ENCODE results near the gene TNIP2. TPM values are rescaled to one million over a fixed set of nuclear protein-coding genes. Genes with fewer than 3 reads are reported as not detected.
A peak's percentile ranks its signal among the peaks of the same experiment; 100 is the strongest.

The TNIP2 gene
- total RNA-seq, 1 donor from 2014 or later = 25.4 TPM

DNA sequence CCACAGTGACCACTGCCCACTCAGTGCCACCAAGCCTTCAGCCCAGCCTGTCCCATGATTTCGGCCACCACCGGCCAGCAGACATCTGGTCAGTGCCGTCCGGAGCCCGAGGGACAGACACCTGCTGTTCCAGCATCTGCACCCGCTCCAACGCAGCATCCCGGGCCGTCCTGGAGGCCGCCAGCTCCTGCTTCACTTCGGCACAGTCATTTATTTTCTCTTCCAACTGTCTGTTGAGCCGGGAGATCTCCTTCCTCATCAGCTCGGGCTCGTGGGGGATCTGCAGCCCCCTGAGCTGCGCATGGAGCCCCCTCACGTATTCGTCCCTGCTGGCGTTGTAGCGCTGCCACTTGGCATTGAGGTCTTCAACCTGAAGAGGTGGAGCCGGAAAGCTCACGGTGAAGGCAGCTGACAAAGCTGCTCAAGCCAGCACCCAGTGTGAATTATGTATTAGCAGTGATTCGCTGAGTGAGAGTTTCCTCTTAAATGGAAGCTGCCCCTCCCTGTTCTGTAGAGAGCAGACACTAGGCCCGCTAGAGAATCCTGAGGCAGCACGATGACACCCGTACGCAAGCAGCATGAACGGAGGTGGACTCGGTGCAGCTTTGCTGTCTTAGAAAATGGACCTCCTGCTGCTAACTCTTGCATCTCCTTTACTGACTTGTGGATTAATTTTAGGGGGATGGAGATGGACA is 11.4 kb downstream of the TNIP2 start:
- Mint-ChIP-seq H3K27me3 (ENCODE audit: unreplicated experiment) (peaks cover 10% of the 10 kb centered on the region), H3K4me3 (ENCODE audit: unreplicated experiment) (no peak overlapping the region), H3K9me3 (ENCODE audit: unreplicated experiment) (peaks cover 15% of the 10 kb centered on the region), H3K4me1 (ENCODE audit: low read depth, unreplicated experiment) (peaks cover 28% of the 10 kb centered on the region), H3K36me3 (ENCODE audit: unreplicated experiment) (no peaks in the 10 kb centered on the region), H3K27ac (ENCODE audit: unreplicated experiment) (peak overlapping the region; percentile 71)
- TF ChIP-seq, protein P1, sequence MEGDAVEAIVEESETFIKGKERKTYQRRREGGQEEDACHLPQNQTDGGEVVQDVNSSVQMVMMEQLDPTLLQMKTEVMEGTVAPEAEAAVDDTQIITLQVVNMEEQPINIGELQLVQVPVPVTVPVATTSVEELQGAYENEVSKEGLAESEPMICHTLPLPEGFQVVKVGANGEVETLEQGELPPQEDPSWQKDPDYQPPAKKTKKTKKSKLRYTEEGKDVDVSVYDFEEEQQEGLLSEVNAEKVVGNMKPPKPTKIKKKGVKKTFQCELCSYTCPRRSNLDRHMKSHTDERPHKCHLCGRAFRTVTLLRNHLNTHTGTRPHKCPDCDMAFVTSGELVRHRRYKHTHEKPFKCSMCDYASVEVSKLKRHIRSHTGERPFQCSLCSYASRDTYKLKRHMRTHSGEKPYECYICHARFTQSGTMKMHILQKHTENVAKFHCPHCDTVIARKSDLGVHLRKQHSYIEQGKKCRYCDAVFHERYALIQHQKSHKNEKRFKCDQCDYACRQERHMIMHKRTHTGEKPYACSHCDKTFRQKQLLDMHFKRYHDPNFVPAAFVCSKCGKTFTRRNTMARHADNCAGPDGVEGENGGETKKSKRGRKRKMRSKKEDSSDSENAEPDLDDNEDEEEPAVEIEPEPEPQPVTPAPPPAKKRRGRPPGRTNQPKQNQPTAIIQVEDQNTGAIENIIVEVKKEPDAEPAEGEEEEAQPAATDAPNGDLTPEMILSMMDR (IDR thresholded peaks at IDR 0.05; ENCODE audit: partially characterized antibody, unreplicated experiment) = no peak
- no peak for DNase-seq

DNA sequence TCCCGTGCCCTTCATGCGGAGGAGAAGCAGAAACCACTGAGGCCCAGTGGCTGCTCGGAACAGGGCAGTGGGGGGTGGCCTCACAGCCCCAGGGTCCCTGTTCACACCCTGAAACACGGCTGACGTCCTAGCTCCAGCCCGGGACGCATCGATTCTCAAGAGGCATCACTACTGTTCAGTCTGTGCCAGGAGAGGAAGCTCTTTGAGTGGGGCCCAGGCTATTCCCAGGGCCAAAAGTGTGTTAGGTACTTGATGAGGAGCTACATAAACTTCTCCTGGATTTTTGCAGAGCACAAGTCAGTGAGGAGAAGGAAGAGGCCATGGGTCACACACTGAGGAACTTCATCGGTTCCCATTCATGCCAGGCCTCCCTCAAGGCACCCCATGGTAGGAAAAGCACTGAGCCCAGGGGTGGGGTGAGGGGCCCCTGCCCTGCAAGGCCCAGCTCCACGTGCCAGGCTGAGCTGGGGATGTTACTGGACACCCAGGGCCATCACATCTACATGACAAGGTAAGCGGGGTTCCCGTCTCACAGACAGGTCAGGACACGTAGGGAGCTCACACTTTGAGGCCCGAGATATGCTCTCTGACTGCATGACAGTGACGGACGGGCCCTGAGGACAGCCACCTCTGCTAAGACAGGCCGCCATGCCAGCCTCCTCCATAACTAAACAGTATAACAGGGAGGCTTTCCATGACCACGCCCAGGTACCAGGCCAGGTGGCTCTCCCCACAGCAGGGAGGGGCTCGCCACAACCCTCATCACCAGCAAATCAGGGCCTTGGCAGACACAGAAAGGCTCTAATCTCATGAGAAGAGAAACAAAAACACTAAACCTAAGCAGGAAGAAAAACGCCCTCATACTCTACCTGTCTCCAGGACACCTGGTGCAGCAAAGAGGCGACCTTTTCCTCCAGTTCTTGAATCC is 12.4 kb downstream of the TNIP2 start:
- Mint-ChIP-seq H3K4me3 (ENCODE audit: unreplicated experiment) (no peak overlapping the region), H3K9me3 (ENCODE audit: unreplicated experiment) (peaks cover 15% of the 10 kb centered on the region), H3K4me1 (ENCODE audit: low read depth, unreplicated experiment) (peaks cover 28% of the 10 kb centered on the region), H3K27me3 (ENCODE audit: unreplicated experiment) (peaks cover 10% of the 10 kb centered on the region), H3K27ac (ENCODE audit: unreplicated experiment) (no peak overlapping the region), H3K36me3 (ENCODE audit: unreplicated experiment) (no peaks in the 10 kb centered on the region)
- DNase-seq = no peak
- TF ChIP-seq, protein P1 (IDR thresholded peaks at IDR 0.05; ENCODE audit: partially characterized antibody, unreplicated experiment) = no peak

DNA sequence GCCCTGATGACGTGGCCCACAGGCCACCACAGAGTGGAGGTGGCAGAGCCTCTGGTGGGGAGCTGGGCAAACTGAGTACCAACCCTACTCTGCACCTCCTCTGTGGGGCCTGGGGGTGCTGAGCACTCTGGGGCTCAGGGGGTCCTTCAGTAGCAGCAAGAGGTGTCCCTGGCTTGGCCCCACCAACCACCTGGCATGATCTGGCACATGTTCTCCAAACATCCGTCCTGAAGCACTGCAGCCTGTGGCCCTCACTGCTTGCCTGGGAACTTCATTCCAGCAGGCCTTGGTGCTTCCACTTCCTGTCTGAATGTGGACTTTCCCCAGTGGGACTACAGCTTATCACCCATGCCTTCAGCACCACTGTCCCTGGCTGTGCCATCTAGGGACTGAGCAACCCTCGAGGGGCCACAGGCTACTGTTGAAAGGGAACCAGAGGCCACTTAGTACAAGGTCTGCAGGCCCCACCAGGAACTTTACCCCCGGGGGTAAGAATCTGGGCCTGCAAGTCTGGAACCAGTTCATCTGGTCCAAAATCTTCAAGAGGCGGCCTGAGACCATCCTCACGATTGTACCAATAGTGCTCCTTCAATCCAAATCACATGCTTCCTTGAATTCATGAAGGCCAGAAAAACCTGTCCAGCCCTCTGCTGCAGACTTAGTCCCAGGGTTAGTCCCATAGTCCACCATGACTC is 13.2 kb downstream of the TNIP2 start:
- no peak for DNase-seq
- no peak overlapping the region for H3K27ac Mint-ChIP-seq (ENCODE audit: unreplicated experiment)
- H3K27me3 Mint-ChIP-seq (ENCODE audit: unreplicated experiment) = peaks cover 13% of the 10 kb centered on the region
- no peaks in the 10 kb centered on the region for H3K36me3 Mint-ChIP-seq (ENCODE audit: unreplicated experiment)
- peaks cover 28% of the 10 kb centered on the region for H3K4me1 Mint-ChIP-seq (ENCODE audit: low read depth, unreplicated experiment)
- peaks cover 15% of the 10 kb centered on the region for H3K9me3 Mint-ChIP-seq (ENCODE audit: unreplicated experiment)
- no peak overlapping the region for H3K4me3 Mint-ChIP-seq (ENCODE audit: unreplicated experiment)
- TF ChIP-seq, protein P1 (IDR thresholded peaks at IDR 0.05; ENCODE audit: partially characterized antibody, unreplicated experiment) = no peak

DNA sequence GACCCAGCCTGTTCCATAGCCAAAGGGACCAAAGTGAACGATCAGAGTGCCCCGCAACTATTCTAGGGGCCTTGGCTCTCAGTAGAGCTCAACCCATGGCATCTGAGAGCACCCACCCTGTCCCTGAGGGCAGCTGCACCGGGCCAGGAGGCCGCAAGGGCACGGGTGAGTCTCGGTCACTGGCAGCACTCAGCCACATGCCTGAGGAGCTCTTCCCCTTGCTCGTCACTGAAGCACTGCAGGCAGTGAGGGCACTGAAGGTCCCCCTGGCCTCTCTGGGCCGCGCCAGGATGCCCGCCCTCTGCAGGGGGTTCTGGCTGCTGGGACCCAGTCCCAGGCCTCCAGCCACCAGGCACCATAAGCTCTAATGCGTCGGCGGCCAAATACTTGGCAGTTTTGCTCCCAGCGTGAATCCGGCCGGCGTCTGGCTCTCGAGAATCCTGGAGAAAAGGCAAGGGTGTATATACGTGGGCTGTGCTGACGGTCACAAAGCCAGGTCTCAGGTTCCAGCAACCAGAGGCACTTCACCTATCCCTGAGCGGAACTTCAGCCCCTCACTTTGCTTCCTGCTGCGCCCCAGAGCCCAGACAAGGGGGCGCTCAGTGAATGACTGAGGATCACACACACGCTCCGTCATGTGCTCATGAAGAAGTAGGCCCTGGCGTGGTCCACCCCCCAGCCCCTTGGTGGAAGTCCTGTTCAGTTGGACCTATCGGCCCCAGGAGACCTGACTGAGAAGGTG is 13.9 kb downstream of the TNIP2 start:
- H3K36me3 Mint-ChIP-seq (ENCODE audit: unreplicated experiment) = no peaks in the 10 kb centered on the region
- H3K9me3 Mint-ChIP-seq (ENCODE audit: unreplicated experiment) = peaks cover 13% of the 10 kb centered on the region
- DNase-seq = no peak
- H3K27me3 Mint-ChIP-seq (ENCODE audit: unreplicated experiment) = peaks cover 13% of the 10 kb centered on the region
- peaks cover 26% of the 10 kb centered on the region for H3K4me1 Mint-ChIP-seq (ENCODE audit: low read depth, unreplicated experiment)
- TF ChIP-seq, protein P1 (IDR thresholded peaks at IDR 0.05; ENCODE audit: partially characterized antibody, unreplicated experiment) = no peak
- no peak overlapping the region for H3K4me3 Mint-ChIP-seq (ENCODE audit: unreplicated experiment)
- no peak overlapping the region for H3K27ac Mint-ChIP-seq (ENCODE audit: unreplicated experiment)
